ENCODE data around the gene ADGRG6.

GRCh38 chr6:142463988-142464387 lies 162.2 kb downstream of the ADGRG6 start:
- TF ChIP-seq, protein P1, sequence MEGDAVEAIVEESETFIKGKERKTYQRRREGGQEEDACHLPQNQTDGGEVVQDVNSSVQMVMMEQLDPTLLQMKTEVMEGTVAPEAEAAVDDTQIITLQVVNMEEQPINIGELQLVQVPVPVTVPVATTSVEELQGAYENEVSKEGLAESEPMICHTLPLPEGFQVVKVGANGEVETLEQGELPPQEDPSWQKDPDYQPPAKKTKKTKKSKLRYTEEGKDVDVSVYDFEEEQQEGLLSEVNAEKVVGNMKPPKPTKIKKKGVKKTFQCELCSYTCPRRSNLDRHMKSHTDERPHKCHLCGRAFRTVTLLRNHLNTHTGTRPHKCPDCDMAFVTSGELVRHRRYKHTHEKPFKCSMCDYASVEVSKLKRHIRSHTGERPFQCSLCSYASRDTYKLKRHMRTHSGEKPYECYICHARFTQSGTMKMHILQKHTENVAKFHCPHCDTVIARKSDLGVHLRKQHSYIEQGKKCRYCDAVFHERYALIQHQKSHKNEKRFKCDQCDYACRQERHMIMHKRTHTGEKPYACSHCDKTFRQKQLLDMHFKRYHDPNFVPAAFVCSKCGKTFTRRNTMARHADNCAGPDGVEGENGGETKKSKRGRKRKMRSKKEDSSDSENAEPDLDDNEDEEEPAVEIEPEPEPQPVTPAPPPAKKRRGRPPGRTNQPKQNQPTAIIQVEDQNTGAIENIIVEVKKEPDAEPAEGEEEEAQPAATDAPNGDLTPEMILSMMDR (IDR thresholded peaks at IDR 0.05), result no peak
- TF ChIP-seq MAX (IDR thresholded peaks at IDR 0.05; ENCODE audit: low read depth) (no peak), TAF1 (IDR thresholded peaks at IDR 0.05; ENCODE audit: borderline replicate concordance, low read depth, low read length) (no peak), RAD21 (IDR thresholded peaks at IDR 0.05; ENCODE audit: low read length) (no peak)
- TF ChIP-seq, protein P2, sequence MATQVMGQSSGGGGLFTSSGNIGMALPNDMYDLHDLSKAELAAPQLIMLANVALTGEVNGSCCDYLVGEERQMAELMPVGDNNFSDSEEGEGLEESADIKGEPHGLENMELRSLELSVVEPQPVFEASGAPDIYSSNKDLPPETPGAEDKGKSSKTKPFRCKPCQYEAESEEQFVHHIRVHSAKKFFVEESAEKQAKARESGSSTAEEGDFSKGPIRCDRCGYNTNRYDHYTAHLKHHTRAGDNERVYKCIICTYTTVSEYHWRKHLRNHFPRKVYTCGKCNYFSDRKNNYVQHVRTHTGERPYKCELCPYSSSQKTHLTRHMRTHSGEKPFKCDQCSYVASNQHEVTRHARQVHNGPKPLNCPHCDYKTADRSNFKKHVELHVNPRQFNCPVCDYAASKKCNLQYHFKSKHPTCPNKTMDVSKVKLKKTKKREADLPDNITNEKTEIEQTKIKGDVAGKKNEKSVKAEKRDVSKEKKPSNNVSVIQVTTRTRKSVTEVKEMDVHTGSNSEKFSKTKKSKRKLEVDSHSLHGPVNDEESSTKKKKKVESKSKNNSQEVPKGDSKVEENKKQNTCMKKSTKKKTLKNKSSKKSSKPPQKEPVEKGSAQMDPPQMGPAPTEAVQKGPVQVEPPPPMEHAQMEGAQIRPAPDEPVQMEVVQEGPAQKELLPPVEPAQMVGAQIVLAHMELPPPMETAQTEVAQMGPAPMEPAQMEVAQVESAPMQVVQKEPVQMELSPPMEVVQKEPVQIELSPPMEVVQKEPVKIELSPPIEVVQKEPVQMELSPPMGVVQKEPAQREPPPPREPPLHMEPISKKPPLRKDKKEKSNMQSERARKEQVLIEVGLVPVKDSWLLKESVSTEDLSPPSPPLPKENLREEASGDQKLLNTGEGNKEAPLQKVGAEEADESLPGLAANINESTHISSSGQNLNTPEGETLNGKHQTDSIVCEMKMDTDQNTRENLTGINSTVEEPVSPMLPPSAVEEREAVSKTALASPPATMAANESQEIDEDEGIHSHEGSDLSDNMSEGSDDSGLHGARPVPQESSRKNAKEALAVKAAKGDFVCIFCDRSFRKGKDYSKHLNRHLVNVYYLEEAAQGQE (IDR thresholded peaks at IDR 0.05; ENCODE audit: low read depth, low read length), result no peak
